Upper lobe of left lung (tissue), 4 donors: ENCODE measurements around the gene RB1.

ENCODE experiments used
- EP300 ChIP-seq, 4 donors: sonication (generic); formaldehyde crosslinking; IDR thresholded peaks; one replicate each; pipeline ENCODE4 v1.5.1; 2017; ENCODE audit warnings: antibody characterized with exemption in 4 of 4, control low read depth in 2 of 4
- POLR2A ChIP-seq, 4 donors: fragments of 450-650 bp; IDR thresholded peaks; one replicate each; pipeline ENCODE4 v1.5.1; 2016 to 2017; ENCODE audit warnings: antibody characterized with exemption in 4 of 4, mild to moderate bottlenecking in 2 of 4
- POLR2AphosphoS5 ChIP-seq, 2 donors: sonication (generic); formaldehyde crosslinking; IDR thresholded peaks; one replicate each; pipeline ENCODE4 v1.5.1; 2017; ENCODE audit warnings: antibody characterized with exemption in 2 of 2
- TF ChIP-seq, protein P1 (sequence below), 6 experiments: fragments of 450-650 bp in 4 of 6; fragments of 200-600 bp in 2 of 6; sonication (generic) in 2 of 6; IDR thresholded peaks; one replicate each; pipeline ENCODE4 v1.5.1; 2016 to 2019; ENCODE audit warnings: antibody characterized with exemption in 6 of 6

DNA sequence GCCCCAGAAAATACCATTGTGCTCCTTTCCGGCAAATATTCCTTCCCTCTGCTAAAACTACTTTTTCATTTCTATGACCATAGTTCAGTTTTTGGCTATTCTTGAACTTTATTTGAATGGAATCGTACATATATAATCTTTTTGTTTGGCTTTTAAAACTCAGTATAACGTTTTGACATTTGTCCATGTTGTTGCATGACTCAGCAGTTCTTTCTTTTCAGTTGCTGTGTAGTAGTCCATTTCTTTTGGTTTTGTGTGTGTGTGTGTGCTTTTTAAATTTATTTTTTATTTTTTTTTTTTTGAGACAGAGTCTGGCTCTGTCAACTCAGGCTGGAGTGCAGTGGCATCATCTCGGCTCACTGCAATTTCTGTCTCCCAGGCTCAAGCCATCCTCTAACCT, 35.5 kb upstream of the RB1 start:
- TF ChIP-seq, protein P1, sequence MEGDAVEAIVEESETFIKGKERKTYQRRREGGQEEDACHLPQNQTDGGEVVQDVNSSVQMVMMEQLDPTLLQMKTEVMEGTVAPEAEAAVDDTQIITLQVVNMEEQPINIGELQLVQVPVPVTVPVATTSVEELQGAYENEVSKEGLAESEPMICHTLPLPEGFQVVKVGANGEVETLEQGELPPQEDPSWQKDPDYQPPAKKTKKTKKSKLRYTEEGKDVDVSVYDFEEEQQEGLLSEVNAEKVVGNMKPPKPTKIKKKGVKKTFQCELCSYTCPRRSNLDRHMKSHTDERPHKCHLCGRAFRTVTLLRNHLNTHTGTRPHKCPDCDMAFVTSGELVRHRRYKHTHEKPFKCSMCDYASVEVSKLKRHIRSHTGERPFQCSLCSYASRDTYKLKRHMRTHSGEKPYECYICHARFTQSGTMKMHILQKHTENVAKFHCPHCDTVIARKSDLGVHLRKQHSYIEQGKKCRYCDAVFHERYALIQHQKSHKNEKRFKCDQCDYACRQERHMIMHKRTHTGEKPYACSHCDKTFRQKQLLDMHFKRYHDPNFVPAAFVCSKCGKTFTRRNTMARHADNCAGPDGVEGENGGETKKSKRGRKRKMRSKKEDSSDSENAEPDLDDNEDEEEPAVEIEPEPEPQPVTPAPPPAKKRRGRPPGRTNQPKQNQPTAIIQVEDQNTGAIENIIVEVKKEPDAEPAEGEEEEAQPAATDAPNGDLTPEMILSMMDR (IDR thresholded peaks at IDR 0.05), result no peak
- TF ChIP-seq POLR2A (IDR thresholded peaks at IDR 0.05) (no peak), POLR2AphosphoS5 (IDR thresholded peaks at IDR 0.05) (no peak), EP300 (IDR thresholded peaks at IDR 0.05) (no peak)
